Kidney (tissue), 14 donors: Measurements from ENCODE around the gene TBC1D9. TPM values are rescaled to one million over a fixed set of nuclear protein-coding genes. Genes with fewer than 3 reads are reported as not detected.
A peak's percentile ranks its signal among the peaks of the same experiment; 100 is the strongest.

Source experiments
- DNase-seq, 5 donors: peaks; one replicate each; pipeline ENCODE4 v3.0.0-alpha.2; 2013 to 2020
- FAIRE-seq: peaks from 2 replicates; lab custom pipeline; 2012; peaks lifted over from hg19 to GRCh38; lab: Jason Lieb, UNC
- H3K27ac ChIP-seq, 2 donors: one replicate each; pipeline ENCODE4 v1.7.0; 2013; ENCODE audit warnings: low read depth in 2 of 2, low read length in 2 of 2, inconsistent platforms in 1 of 2
- H3K27me3 ChIP-seq: one replicate; pipeline ENCODE4 v1.7.1; 2013; ENCODE audit warnings: low read length, inconsistent platforms; ENCODE audit not compliant: control insufficient read depth, insufficient read depth
- H3K36me3 ChIP-seq, 3 donors: one replicate each; pipeline versions ENCODE4 v1.7.0 to v1.7.1; 2013; ENCODE audit warnings: low read length in 3 of 3, control low read depth in 1 of 3, inconsistent platforms in 1 of 3; ENCODE audit not compliant: insufficient read depth in 3 of 3, control insufficient read depth in 2 of 3
- H3K4me1 ChIP-seq, 3 donors: one replicate each; pipeline versions ENCODE4 v1.7.0 to v1.7.1; 2013; ENCODE audit warnings: low read length in 3 of 3, inconsistent platforms in 1 of 3, low read depth in 1 of 3; ENCODE audit not compliant: control insufficient read depth in 2 of 3, insufficient read depth in 2 of 3
- H3K4me3 ChIP-seq, 3 donors: one replicate each; pipeline versions ENCODE4 v1.7.0 to v1.8.1; 2013; ENCODE audit warnings: low read length in 3 of 3, control low read depth in 1 of 3, inconsistent platforms in 1 of 3
- H3K9ac ChIP-seq, 3 donors: one replicate each; pipeline versions ENCODE4 v1.7.0 to v1.7.1; 2013; ENCODE audit warnings: low read length in 3 of 3, control low read depth in 1 of 3, inconsistent platforms in 1 of 3
- H3K9me3 ChIP-seq, 3 donors: one replicate each; pipeline versions ENCODE4 v1.7.0 to v1.7.1; 2013; ENCODE audit warnings: low read length in 3 of 3, control low read depth in 1 of 3, inconsistent platforms in 1 of 3; ENCODE audit not compliant: control insufficient read depth in 2 of 3, insufficient read depth in 1 of 3
- CTCF ChIP-seq: IDR thresholded peaks from 3 replicates; pipeline ENCODE4 v1.5.1; 2012; ENCODE audit warnings: mild to moderate bottlenecking, moderate library complexity, borderline replicate concordance; ENCODE audit not compliant: insufficient read depth; ENCODE audit errors: extremely low read depth
- intact Hi-C: fragments of 100-400 bp; cut with DNase I; formaldehyde crosslinking; loops from one replicate; pipeline ENCODE4 v1.11.1; 2022
- polyA plus RNA-seq: library from polyadenylated mRNA; stranded (reverse); fragments of 350-450 nt; fragmentation: Illumina TruSeq; extraction: RNeasy Lipid Tissue Mini Kit (QIAGEN cat#74804); gene quantifications from one replicate; pipeline ENCODE4 v1.2.3, GENCODE V29; 2014; ENCODE audit warnings: low read depth, low replicate concordance; ENCODE audit not compliant: insufficient read depth
- total RNA-seq: library from RNA; stranded (reverse); fragmentation: NEBNext Ultra II Directional; extraction: Animal tissue kit (Norgen Biotek cat#: 25700); gene quantifications from one replicate; pipeline ENCODE4 v1.2.1, GENCODE V29; 2021
- donor health status: control.
- donor health status: control.
- donor health status: control.
- donor health status: control.
- donor health status: control.
- donor health status: DM: yes; HTN: yes; CAD: no.
- donor health status: Normal renal cell carcinoma (clear cell type).

Gene TBC1D9
- total and polyA plus RNA-seq, 2 donors from 2014 or later = 14.4 to 38.6 TPM

DNA sequence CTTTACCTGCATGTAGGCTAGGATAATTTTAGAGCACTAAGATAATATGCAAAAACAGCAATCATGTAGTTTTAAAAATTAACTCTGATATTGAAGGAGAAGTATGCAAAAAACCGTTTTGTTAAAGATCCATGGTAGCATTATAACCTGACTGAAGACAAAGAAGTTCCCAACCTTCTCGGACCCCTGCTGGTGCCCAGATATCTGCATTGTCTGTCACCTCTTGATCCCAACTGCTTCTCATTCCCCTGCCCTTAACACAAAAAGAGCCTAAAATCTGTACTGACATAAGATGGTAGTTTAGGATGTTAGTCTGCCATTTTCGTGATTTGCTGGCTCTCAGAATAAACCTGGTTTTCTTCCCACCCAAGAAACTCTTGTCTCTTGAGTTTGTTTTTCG is 125.9 kb downstream of the TBC1D9 start:
- Histone ChIP-seq H3K27ac (no peak overlapping the region), H3K27me3 (no peaks in the 10 kb centered on the region), H3K9ac (no peak overlapping the region), H3K9me3 (no peaks in the 10 kb centered on the region), H3K4me1 (no peaks in the 10 kb centered on the region), H3K4me3 (no peak overlapping the region), H3K36me3 (peaks cover 6 to 26% (median 22%) of the 10 kb centered on the region in 3 donors)
- TF ChIP-seq CTCF = no peak
- DNase-seq (no peak), FAIRE-seq (no peak)
- intact Hi-C loops = no loop called here

GRCh38 chr4:140628016-140628415 is 128.2 kb downstream of the TBC1D9 start:
- FAIRE-seq (no peak), DNase-seq (no peak)
- Histone ChIP-seq H3K9me3 (no peaks in the 10 kb centered on the region), H3K4me1 (no peaks in the 10 kb centered on the region), H3K4me3 (no peak overlapping the region), H3K9ac (no peak overlapping the region), H3K27ac (no peak overlapping the region), H3K36me3 (peaks cover 6 to 18% (median 15%) of the 10 kb centered on the region in 3 donors), H3K27me3 (no peaks in the 10 kb centered on the region)
- intact Hi-C loops = no loop called here
- no peak for TF ChIP-seq CTCF

DNA sequence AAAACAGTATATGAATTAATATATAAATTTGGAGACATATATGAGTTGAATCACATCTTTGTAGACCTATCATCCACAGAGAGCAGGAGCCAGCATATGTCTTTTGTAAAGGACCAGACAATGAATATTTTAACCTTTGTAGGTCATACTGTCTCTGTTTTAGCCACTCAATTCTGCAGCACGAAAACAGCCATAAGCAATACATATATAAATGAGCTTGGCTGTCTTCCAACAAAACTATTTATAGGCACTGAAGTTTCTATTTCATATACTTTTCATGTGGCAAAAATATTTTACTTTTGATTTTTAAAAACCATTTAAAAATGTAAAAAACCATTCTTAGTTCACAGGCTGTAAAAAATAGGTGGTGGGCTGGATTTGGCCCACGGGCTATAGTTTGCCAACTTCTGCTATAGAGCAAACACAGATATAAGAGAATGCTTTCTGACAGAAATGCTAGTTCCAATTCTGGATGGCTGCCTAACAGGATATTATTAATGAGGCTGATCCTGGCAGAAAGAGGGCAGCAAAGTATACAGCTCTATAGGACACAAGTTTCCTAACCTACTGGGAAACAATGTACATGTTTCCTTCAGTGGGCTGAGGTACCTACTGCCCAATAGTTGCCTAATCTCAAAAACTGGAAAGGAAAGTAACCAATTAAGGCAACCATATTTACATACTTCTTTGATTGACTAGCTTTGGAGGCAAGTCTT is 129.4 kb downstream of the TBC1D9 start:
- Histone ChIP-seq H3K4me3 (no peak overlapping the region), H3K9ac (no peak overlapping the region), H3K27me3 (no peaks in the 10 kb centered on the region), H3K27ac (no peak overlapping the region), H3K4me1 (no peaks in the 10 kb centered on the region), H3K9me3 (no peaks in the 10 kb centered on the region), H3K36me3 (peaks cover 6 to 21% (median 20%) of the 10 kb centered on the region in 3 donors)
- DNase-seq (peak in 1 of 5 donors; percentile 22), FAIRE-seq (no peak)
- TF ChIP-seq CTCF = peak; percentile 3
- intact Hi-C loops = no loop called here
